K562 (cell line): ENCODE measurements around the gene MEAF6. TPM values are rescaled to one million over a fixed set of nuclear protein-coding genes. Genes with fewer than 3 reads are reported as not detected.

Source experiments
- CHD4 ChIP-seq: fragments of 200-600 bp; sonication (generic); IDR thresholded peaks from 3 replicates; pipeline ENCODE4 v1.6.1; 2012; ENCODE audit warnings: low read depth, mild to moderate bottlenecking, mixed read lengths, low read length, inconsistent platforms; ENCODE audit not compliant: insufficient read depth, insufficient replicate concordance, poor library complexity, severe bottlenecking
- ETV6 ChIP-seq, 3 experiments: fragments of 150-350 bp in 1 of 3; sonication (generic) in 1 of 3; formaldehyde crosslinking in 1 of 3; IDR thresholded peaks; 2 replicates each; pipeline versions ENCODE4 v1.6.1 to v1.8.0; 2014 to 2022; ENCODE audit warnings: borderline replicate concordance in 2 of 3, low read depth in 2 of 3, antibody characterized with exemption in 1 of 3, low read length in 1 of 3, mild to moderate bottlenecking in 1 of 3, missing genetic modification reagents in 1 of 3
- TBL1XR1 ChIP-seq, 2 experiments: IDR thresholded peaks; 2 replicates each; pipeline ENCODE4 v1.6.1; 2012; ENCODE audit warnings: improper control_type of control experiment in 2 of 2, low read length in 2 of 2, mild to moderate bottlenecking in 1 of 2
- polyA plus RNA-seq, 8 experiments: library from polyadenylated mRNA; depleted of rRNA in 4 of 8; stranded (reverse) in 5 of 8; unstranded in 3 of 8; fragments of >200 nt; fragmentation: Nextera tagmentation in 2 of 8; fragmentation: Illumina TruSeq in 1 of 8; extraction: Ambion mirVana in 2 of 8; extraction: Trizol in 1 of 8; gene quantifications; 2 replicates each; pipeline versions ENCODE4 v1.2.1 to v1.2.3, GENCODE V29; 2011 to 2014; ENCODE audit warnings: inconsistent platforms in 1 of 8, missing spikeins in 1 of 8
- total RNA-seq, 7 experiments: library from RNA; depleted of rRNA in 6 of 7; stranded (reverse); fragments of >200 nt in 6 of 7; fragmentation: Illumina TruSeq in 2 of 7; extraction: Trizol in 2 of 7; gene quantifications; 2 replicates each; pipeline versions ENCODE4 v1.2.1 to v1.2.3, GENCODE V29; 2011 to 2021; ENCODE audit warnings: low replicate concordance in 1 of 7
- TF ChIP-seq, protein P1 (sequence below), 2 experiments: fragments of 450-650 bp in 1 of 2; sonication (generic) in 1 of 2; formaldehyde crosslinking in 1 of 2; IDR thresholded peaks; 2 replicates each; pipeline versions ENCODE4 v1.7.1 to v1.9.0; 2016 to 2022; ENCODE audit warnings: inconsistent platforms in 1 of 2, mild to moderate bottlenecking in 1 of 2, missing genetic modification reagents in 1 of 2
- TF ChIP-seq, protein P2 (sequence below): fragments of 250-450 bp; sonication (Bioruptor Pico); IDR thresholded peaks from 2 replicates; pipeline ENCODE4 v1.4.0; 2020; ENCODE audit warnings: borderline replicate concordance
- TF ChIP-seq, protein P3 (sequence below): fragments of 150-350 bp; IDR thresholded peaks from 2 replicates; pipeline ENCODE4 v1.6.1; 2014; ENCODE audit warnings: low read depth, mild to moderate bottlenecking, low read length, borderline replicate concordance
- TF ChIP-seq, protein P4 (sequence below): IDR thresholded peaks from 2 replicates; pipeline ENCODE4 v1.6.1; 2014; ENCODE audit warnings: antibody characterized with exemption

The MEAF6 gene
- total and polyA plus RNA-seq, 9 of the 15 experiments (the other 6 are each of a cell fraction or from before 2014, with no cell fraction given): 55.0 to 151 (median 92.3) TPM

- TF ChIP-seq, protein P1, sequence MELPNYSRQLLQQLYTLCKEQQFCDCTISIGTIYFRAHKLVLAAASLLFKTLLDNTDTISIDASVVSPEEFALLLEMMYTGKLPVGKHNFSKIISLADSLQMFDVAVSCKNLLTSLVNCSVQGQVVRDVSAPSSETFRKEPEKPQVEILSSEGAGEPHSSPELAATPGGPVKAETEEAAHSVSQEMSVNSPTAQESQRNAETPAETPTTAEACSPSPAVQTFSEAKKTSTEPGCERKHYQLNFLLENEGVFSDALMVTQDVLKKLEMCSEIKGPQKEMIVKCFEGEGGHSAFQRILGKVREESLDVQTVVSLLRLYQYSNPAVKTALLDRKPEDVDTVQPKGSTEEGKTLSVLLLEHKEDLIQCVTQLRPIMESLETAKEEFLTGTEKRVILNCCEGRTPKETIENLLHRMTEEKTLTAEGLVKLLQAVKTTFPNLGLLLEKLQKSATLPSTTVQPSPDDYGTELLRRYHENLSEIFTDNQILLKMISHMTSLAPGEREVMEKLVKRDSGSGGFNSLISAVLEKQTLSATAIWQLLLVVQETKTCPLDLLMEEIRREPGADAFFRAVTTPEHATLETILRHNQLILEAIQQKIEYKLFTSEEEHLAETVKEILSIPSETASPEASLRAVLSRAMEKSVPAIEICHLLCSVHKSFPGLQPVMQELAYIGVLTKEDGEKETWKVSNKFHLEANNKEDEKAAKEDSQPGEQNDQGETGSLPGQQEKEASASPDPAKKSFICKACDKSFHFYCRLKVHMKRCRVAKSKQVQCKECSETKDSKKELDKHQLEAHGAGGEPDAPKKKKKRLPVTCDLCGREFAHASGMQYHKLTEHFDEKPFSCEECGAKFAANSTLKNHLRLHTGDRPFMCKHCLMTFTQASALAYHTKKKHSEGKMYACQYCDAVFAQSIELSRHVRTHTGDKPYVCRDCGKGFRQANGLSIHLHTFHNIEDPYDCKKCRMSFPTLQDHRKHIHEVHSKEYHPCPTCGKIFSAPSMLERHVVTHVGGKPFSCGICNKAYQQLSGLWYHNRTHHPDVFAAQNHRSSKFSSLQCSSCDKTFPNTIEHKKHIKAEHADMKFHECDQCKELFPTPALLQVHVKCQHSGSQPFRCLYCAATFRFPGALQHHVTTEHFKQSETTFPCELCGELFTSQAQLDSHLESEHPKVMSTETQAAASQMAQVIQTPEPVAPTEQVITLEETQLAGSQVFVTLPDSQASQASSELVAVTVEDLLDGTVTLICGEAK (IDR thresholded peaks at IDR 0.05): no peak
- TF ChIP-seq, protein P1 (CRISPR knock-in tag; IDR thresholded peaks at IDR 0.05): no peak
- TF ChIP-seq, protein P2, sequence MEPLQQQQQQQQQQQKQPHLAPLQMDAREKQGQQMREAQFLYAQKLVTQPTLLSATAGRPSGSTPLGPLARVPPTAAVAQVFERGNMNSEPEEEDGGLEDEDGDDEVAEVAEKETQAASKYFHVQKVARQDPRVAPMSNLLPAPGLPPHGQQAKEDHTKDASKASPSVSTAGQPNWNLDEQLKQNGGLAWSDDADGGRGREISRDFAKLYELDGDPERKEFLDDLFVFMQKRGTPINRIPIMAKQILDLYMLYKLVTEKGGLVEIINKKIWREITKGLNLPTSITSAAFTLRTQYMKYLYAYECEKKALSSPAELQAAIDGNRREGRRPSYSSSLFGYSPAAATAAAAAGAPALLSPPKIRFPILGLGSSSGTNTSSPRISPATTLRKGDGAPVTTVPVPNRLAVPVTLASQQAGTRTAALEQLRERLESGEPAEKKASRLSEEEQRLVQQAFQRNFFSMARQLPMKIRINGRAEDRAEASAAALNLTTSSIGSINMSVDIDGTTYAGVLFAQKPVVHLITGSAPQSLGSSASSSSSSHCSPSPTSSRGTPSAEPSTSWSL (CRISPR knock-in tag): no peak
- TF ChIP-seq CHD4 (no peak), ETV6 (IDR thresholded peaks at IDR 0.05; ENCODE audit: borderline replicate concordance in 1 of 2, low read depth in 2 of 2, low read length in 1 of 2) (no peak), ETV6 (CRISPR knock-in tag; IDR thresholded peaks at IDR 0.05; ENCODE audit: borderline replicate concordance) (no peak), TBL1XR1 (IDR thresholded peaks at IDR 0.05; ENCODE audit: low read length in 2 of 2) (peak in 1 of 2 experiments; percentile 51; a peak in 1 of 4 replicates)
- TF ChIP-seq, protein P3, sequence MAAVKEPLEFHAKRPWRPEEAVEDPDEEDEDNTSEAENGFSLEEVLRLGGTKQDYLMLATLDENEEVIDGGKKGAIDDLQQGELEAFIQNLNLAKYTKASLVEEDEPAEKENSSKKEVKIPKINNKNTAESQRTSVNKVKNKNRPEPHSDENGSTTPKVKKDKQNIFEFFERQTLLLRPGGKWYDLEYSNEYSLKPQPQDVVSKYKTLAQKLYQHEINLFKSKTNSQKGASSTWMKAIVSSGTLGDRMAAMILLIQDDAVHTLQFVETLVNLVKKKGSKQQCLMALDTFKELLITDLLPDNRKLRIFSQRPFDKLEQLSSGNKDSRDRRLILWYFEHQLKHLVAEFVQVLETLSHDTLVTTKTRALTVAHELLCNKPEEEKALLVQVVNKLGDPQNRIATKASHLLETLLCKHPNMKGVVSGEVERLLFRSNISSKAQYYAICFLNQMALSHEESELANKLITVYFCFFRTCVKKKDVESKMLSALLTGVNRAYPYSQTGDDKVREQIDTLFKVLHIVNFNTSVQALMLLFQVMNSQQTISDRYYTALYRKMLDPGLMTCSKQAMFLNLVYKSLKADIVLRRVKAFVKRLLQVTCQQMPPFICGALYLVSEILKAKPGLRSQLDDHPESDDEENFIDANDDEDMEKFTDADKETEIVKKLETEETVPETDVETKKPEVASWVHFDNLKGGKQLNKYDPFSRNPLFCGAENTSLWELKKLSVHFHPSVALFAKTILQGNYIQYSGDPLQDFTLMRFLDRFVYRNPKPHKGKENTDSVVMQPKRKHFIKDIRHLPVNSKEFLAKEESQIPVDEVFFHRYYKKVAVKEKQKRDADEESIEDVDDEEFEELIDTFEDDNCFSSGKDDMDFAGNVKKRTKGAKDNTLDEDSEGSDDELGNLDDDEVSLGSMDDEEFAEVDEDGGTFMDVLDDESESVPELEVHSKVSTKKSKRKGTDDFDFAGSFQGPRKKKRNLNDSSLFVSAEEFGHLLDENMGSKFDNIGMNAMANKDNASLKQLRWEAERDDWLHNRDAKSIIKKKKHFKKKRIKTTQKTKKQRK: no peak
- TF ChIP-seq, protein P4, sequence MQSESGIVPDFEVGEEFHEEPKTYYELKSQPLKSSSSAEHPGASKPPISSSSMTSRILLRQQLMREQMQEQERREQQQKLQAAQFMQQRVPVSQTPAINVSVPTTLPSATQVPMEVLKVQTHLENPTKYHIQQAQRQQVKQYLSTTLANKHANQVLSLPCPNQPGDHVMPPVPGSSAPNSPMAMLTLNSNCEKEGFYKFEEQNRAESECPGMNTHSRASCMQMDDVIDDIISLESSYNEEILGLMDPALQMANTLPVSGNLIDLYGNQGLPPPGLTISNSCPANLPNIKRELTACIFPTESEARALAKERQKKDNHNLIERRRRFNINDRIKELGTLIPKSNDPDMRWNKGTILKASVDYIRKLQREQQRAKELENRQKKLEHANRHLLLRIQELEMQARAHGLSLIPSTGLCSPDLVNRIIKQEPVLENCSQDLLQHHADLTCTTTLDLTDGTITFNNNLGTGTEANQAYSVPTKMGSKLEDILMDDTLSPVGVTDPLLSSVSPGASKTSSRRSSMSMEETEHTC: 0 out of 2 replicates have a peak, but pooled peaks have one; percentile 48
Observed at GRCh38 chr1:37479255-37480124, 35.1 kb downstream of the MEAF6 start (continued).
